ENCODE measurements around the gene RUNX2. TPM values are rescaled to one million over a fixed set of nuclear protein-coding genes. Genes with fewer than 3 reads are reported as not detected.
A peak's percentile ranks its signal among the peaks of the same experiment; 100 is the strongest.

The RUNX2 gene
- total RNA-seq, 1 experiment from 2014 or later = 7.0 TPM

GRCh38 chr6:45417436-45417835, 89.3 kb downstream of the RUNX2 start:
- CTCF ChIA-PET = no interaction called here
- TF ChIP-seq SIN3A (IDR thresholded peaks at IDR 0.05; ENCODE audit: borderline replicate concordance, insufficient read depth, low read depth, low read length) (no peak), POLR2AphosphoS5 (IDR thresholded peaks at IDR 0.05; ENCODE audit: low read depth, low read length) (no peak), REST (IDR thresholded peaks at IDR 0.05; ENCODE audit: insufficient read depth in 1 of 2, low read depth in 2 of 2, low read length in 1 of 2) (no peak), TCF7L2 (IDR thresholded peaks at IDR 0.05; ENCODE audit: low read depth, low read length) (no peak)
- TF ChIP-seq, protein P1, sequence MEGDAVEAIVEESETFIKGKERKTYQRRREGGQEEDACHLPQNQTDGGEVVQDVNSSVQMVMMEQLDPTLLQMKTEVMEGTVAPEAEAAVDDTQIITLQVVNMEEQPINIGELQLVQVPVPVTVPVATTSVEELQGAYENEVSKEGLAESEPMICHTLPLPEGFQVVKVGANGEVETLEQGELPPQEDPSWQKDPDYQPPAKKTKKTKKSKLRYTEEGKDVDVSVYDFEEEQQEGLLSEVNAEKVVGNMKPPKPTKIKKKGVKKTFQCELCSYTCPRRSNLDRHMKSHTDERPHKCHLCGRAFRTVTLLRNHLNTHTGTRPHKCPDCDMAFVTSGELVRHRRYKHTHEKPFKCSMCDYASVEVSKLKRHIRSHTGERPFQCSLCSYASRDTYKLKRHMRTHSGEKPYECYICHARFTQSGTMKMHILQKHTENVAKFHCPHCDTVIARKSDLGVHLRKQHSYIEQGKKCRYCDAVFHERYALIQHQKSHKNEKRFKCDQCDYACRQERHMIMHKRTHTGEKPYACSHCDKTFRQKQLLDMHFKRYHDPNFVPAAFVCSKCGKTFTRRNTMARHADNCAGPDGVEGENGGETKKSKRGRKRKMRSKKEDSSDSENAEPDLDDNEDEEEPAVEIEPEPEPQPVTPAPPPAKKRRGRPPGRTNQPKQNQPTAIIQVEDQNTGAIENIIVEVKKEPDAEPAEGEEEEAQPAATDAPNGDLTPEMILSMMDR (IDR thresholded peaks at IDR 0.05) = no peak
- DNase-seq (ENCODE audit: low read depth, low spot score) = no peak
- H3K36me3 ChIP-seq (ENCODE audit: control insufficient read depth, insufficient read depth, low read length) = no peaks in the 10 kb centered on the region
- no TSS peak for BruUV-seq (replicated peaks)
- no peak for ATAC-seq
- POLR2A ChIA-PET = no interaction called here
- H3K9me3 ChIP-seq (ENCODE audit: control insufficient read depth, insufficient read depth, low read depth, low read length) = no peaks in the 10 kb centered on the region
- H3K4me3 ChIP-seq (ENCODE audit: low read depth in 2 of 2, low read length in 2 of 2) = no peak overlapping the region
- H3K27me3 ChIP-seq (ENCODE audit: control insufficient read depth, insufficient read depth, low read length) = no peaks in the 10 kb centered on the region
- no peak overlapping the region for H3K27ac ChIP-seq (ENCODE audit: low read length)
- in situ Hi-C loops (cut with HindIII; ENCODE audit: low pct_unique_long_range_greater_than_20kb, low sequenced_read_pairs) (no loop called here), intact Hi-C loops (cut with micrococcal nuclease; ENCODE audit: unreplicated experiment) (loop anchor here (5.0 kb wide), 1 partner anchor 785 kb away; no protein-coding TSS in a partner anchor)
- peaks cover 15% of the 10 kb centered on the region for H3K4me1 ChIP-seq (ENCODE audit: control insufficient read depth, insufficient read depth, low read length)

DNA sequence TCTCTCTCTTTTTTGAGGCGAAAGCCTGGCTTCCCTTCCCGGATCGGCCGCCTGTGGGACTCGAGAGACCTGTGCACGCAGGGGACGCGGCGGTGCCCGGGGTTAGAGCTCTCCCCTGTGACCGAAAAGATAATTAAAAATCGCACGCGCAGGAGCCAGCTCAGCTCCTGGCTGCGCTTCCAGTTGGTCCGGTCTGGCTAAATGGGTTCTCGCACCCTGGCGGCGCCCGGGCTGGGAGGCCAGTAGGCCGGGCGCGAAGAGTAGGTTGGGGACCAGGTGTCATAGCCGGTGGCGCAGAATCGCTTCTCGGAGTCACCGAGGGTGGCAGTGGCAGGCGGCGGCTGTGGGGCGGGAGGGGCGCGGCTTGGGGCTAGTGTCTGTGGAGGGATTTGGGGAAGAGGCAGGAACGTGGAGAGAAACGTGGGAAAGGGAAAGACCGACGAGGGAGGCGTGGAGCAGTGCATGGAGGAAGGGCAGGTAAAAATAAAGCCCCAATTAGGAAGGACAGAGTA, 91.5 kb downstream of the RUNX2 start:
- no peaks in the 10 kb centered on the region for H3K27me3 ChIP-seq (ENCODE audit: control insufficient read depth, insufficient read depth, low read length)
- CTCF ChIA-PET = interaction anchor here (0.7 to 1.0 kb wide), 3 partner anchors 40 to 789 kb away, joined by 3 to 4 read pairs (median 3); no protein-coding TSS in a partner anchor
- ATAC-seq (peak; percentile 51), DNase-seq (ENCODE audit: low read depth, low spot score) (no peak)
- no peaks in the 10 kb centered on the region for H3K36me3 ChIP-seq (ENCODE audit: control insufficient read depth, insufficient read depth, low read length)
- TF ChIP-seq SIN3A (IDR thresholded peaks at IDR 0.05; ENCODE audit: borderline replicate concordance, insufficient read depth, low read depth, low read length) (no peak), POLR2AphosphoS5 (IDR thresholded peaks at IDR 0.05; ENCODE audit: low read depth, low read length) (no peak)
- TF ChIP-seq, protein P1 (IDR thresholded peaks at IDR 0.05) = peak; percentile 79
- in situ Hi-C loops (cut with HindIII; ENCODE audit: low pct_unique_long_range_greater_than_20kb, low sequenced_read_pairs) (no loop called here), intact Hi-C loops (cut with micrococcal nuclease; ENCODE audit: unreplicated experiment) (loop anchor here (5.0 to 10.0 kb wide), 3 partner anchors 505 to 787 kb away; no protein-coding TSS in a partner anchor)
- H3K27ac ChIP-seq (ENCODE audit: low read length) = no peak overlapping the region
- no peaks in the 10 kb centered on the region for H3K9me3 ChIP-seq (ENCODE audit: control insufficient read depth, insufficient read depth, low read depth, low read length)
- BruUV-seq (replicated peaks) = no TSS peak
- POLR2A ChIA-PET = no interaction called here
- H3K4me3 ChIP-seq (ENCODE audit: low read depth in 2 of 2, low read length in 2 of 2) = peak overlapping the region; percentile 54 to 86
- H3K4me1 ChIP-seq (ENCODE audit: control insufficient read depth, insufficient read depth, low read length) = peaks cover 17% of the 10 kb centered on the region
